B cell (primary cell): Measurements from ENCODE around the gene QKI. TPM values are rescaled to one million over a fixed set of nuclear protein-coding genes. Genes with fewer than 3 reads are reported as not detected.

ENCODE experiments used
- ATAC-seq: fragments of 200-7000 bp; cut with Tn5 transposase; one replicate; pipeline ENCODE4 v1.10.0; 2021; ENCODE audit warnings: low read depth, mild to moderate bottlenecking, moderate number of reproducible peaks, moderate library complexity
- CTCF ChIA-PET: fragments of 350-600 bp; sonication (Branson Sonifier 250); formaldehyde crosslinking; loops from one replicate; lab custom pipeline; 2021; ENCODE audit warnings: antibody characterized with exemption, inconsistent platforms; lab: Charles Lee
- POLR2A ChIA-PET: fragments of 350-600 bp; sonication (Branson Sonifier 250); formaldehyde crosslinking; loops from one replicate; lab custom pipeline; 2021; ENCODE audit warnings: antibody characterized with exemption; lab: Charles Lee
- DNase-seq: peaks from one replicate; pipeline ENCODE4 v3.0.0; 2013
- H2AFZ ChIP-seq: 2 replicates; pipeline ENCODE4 v1.6.1; 2012; ENCODE audit warnings: mild to moderate bottlenecking, low read depth, low read length; ENCODE audit not compliant: insufficient read depth, poor library complexity, severe bottlenecking
- H3K27ac ChIP-seq, 2 donors: 1 replicate in 1 of 2; 2 replicates in 1 of 2; pipeline ENCODE4 v1.5.1; 2012 to 2013; ENCODE audit warnings: low read length in 2 of 2, mild to moderate bottlenecking in 2 of 2, moderate library complexity in 1 of 2
- H3K27me3 ChIP-seq, 4 experiments: fragments of 200-600 bp in 1 of 4; sonication (generic) in 1 of 4; replicated peaks in 1 of 4; 1 replicate in 2 of 4; 2 replicates in 2 of 4; pipeline versions ENCODE4 v1.6.1 to v1.7.0; 2013 to 2016; ENCODE audit warnings: low read length in 3 of 4, mild to moderate bottlenecking in 2 of 4, mixed read lengths in 1 of 4, moderate library complexity in 1 of 4; ENCODE audit not compliant: insufficient read depth in 4 of 4, control insufficient read depth in 3 of 4; ENCODE audit errors: control extremely low read depth in 1 of 4
- H3K36me3 ChIP-seq, 2 experiments: replicated peaks in 1 of 2; 1 replicate in 1 of 2; 2 replicates in 1 of 2; pipeline versions ENCODE4 v1.6.1 to v1.7.1; 2013; ENCODE audit warnings: low read length in 1 of 2; ENCODE audit not compliant: insufficient read depth in 2 of 2, control insufficient read depth in 1 of 2; ENCODE audit errors: control extremely low read depth in 1 of 2, extremely low read depth in 1 of 2
- H3K4me1 ChIP-seq, 2 donors: fragments of 200-600 bp in 1 of 2; sonication (generic) in 1 of 2; 1 replicate in 1 of 2; 2 replicates in 1 of 2; pipeline versions ENCODE4 v1.5.1 to v1.6.1; 2013 to 2017; ENCODE audit warnings: low read length in 2 of 2; ENCODE audit not compliant: control insufficient read depth in 2 of 2, insufficient read depth in 2 of 2
- H3K4me2 ChIP-seq: replicated peaks from 2 replicates; pipeline ENCODE3; 2012; ENCODE audit warnings: mild to moderate bottlenecking, low read depth, low read length; ENCODE audit not compliant: poor library complexity, severe bottlenecking
- H3K4me3 ChIP-seq, 5 experiments: fragments of 200-600 bp in 1 of 5; sonication (generic) in 1 of 5; 1 replicate in 3 of 5; 2 replicates in 2 of 5; pipeline versions ENCODE4 v1.5.1 to v1.7.0; 2011 to 2016; ENCODE audit warnings: low read length in 4 of 5, mild to moderate bottlenecking in 4 of 5, low read depth in 2 of 5, control low read depth in 1 of 5, moderate library complexity in 1 of 5; ENCODE audit not compliant: insufficient read depth in 1 of 5; ENCODE audit errors: control extremely low read depth in 1 of 5, extremely low read depth in 1 of 5
- H3K79me2 ChIP-seq: fragments of 200-600 bp; sonication (generic); one replicate; pipeline ENCODE4 v1.6.0; 2016; ENCODE audit warnings: low read length; ENCODE audit not compliant: control insufficient read depth, insufficient read depth
- H3K9ac ChIP-seq: fragments of 200-600 bp; sonication (generic); 2 replicates; pipeline ENCODE4 v1.6.1; 2017; ENCODE audit warnings: mild to moderate bottlenecking, low read length, moderate library complexity
- H3K9me3 ChIP-seq, 3 donors: one replicate each; pipeline versions ENCODE4 v1.6.1 to v1.7.1; 2013; ENCODE audit warnings: low read length in 2 of 3; ENCODE audit not compliant: control insufficient read depth in 2 of 3, insufficient read depth in 1 of 3; ENCODE audit errors: control extremely low read depth in 1 of 3
- H4K20me1 ChIP-seq: 2 replicates; pipeline ENCODE4 v1.6.0; 2012; ENCODE audit warnings: mild to moderate bottlenecking, low read length; ENCODE audit not compliant: insufficient read depth, control insufficient read depth, poor library complexity, severe bottlenecking
- H3K27ac Mint-ChIP-seq: one replicate; pipeline ENCODE4 v1.8.0; 2021; ENCODE audit warnings: mixed read lengths
- H3K27me3 Mint-ChIP-seq: one replicate; pipeline ENCODE4 v1.8.0; 2021; ENCODE audit warnings: mixed read lengths
- H3K4me1 Mint-ChIP-seq: one replicate; pipeline ENCODE4 v1.8.0; 2021; ENCODE audit warnings: mixed read lengths
- H3K4me3 Mint-ChIP-seq: one replicate; pipeline ENCODE4 v1.8.0; 2021; ENCODE audit warnings: mixed read lengths
- H3K9me3 Mint-ChIP-seq: one replicate; pipeline ENCODE4 v1.8.0; 2022; ENCODE audit warnings: mixed read lengths; ENCODE audit not compliant: insufficient read depth
- CTCF ChIP-seq: fragments of 200-600 bp; IDR thresholded peaks from one replicate; pipeline ENCODE4 v1.8.0; 2022; ENCODE audit warnings: antibody characterized with exemption, mild to moderate bottlenecking
- EZH2 ChIP-seq: IDR thresholded peaks from 2 replicates; pipeline ENCODE4 v1.6.1; 2012; ENCODE audit warnings: borderline replicate concordance, low read depth, mild to moderate bottlenecking, moderate library complexity, low read length; ENCODE audit not compliant: insufficient read depth, poor library complexity, severe bottlenecking
- WGBS: methylation state at CpG from one replicate; pipeline ENCODE4 v1.1.5; 2013; ENCODE audit warnings: missing lambda C conversion rate; ENCODE audit not compliant: insufficient coverage; 5-methylcytosine and 5-hydroxymethylcytosine counted together
- intact Hi-C: fragments of 100-400 bp; cut with micrococcal nuclease; formaldehyde crosslinking; loops from one replicate; pipeline ENCODE4 v1.10.0; 2022
- polyA plus RNA-seq: library from polyadenylated mRNA; depleted of rRNA; stranded (reverse); fragments of >200 nt; gene quantifications from 2 replicates; pipeline ENCODE4 v1.2.3, GENCODE V29; 2012
- total RNA-seq, 2 donors: library from RNA; stranded (reverse); fragments of 120-200 nt in 1 of 2; gene quantifications; 1 replicate in 1 of 2; 2 replicates in 1 of 2; pipeline versions ENCODE4 v1.2.3 to v1.2.4, GENCODE V29; 2013 to 2022

Gene QKI
- total and polyA plus RNA-seq, 2 donors (not counting 1 experiment from before 2014, with no cell fraction given): 38.8 to 79.5 TPM

GRCh38 chr6:163483107-163483506 lies 68.6 kb downstream of the QKI start:
- Mint-ChIP-seq H3K9me3 (no peaks in the 10 kb centered on the region), H3K4me1 (peaks cover 34% of the 10 kb centered on the region), H3K4me3 (no peak overlapping the region), H3K27me3 (no peaks in the 10 kb centered on the region), H3K27ac (no peak overlapping the region)
- Histone ChIP-seq H3K79me2 (peaks cover 67% of the 10 kb centered on the region), H3K4me1 (no peaks in the 10 kb centered on the region), H3K36me3 (peaks cover 0 to 6% of the 10 kb centered on the region in 2 experiments), H3K27me3 (no peaks in the 10 kb centered on the region), H3K4me2 (no peak overlapping the region), H2AFZ (no peak overlapping the region), H3K27ac (no peak overlapping the region), H3K9me3 (no peaks in the 10 kb centered on the region), H4K20me1 (no peaks in the 10 kb centered on the region), H3K9ac (no peak overlapping the region), H3K4me3 (no peak overlapping the region)
- DNase-seq (no peak), ATAC-seq (no peak)
- POLR2A ChIA-PET: no interaction called here
- intact Hi-C loops: no loop called here
- CTCF ChIA-PET: no interaction called here
- WGBS: no CpG with 5 or more reads among the region's 2 CpGs
- TF ChIP-seq EZH2: no peak
- TF ChIP-seq CTCF: no peak

- DNase-seq: no peak
- ChIA-PET CTCF (no interaction called here), POLR2A (no interaction called here)
- H3K79me2 ChIP-seq: peaks cover 78% of the 10 kb centered on the region
- intact Hi-C loops: no loop called here
- no peaks in the 10 kb centered on the region for H3K27me3 Mint-ChIP-seq
- ATAC-seq: no peak
- H3K4me3 ChIP-seq: no peak overlapping the region
- H3K27ac ChIP-seq: no peak overlapping the region
- 100% methylated on average over 1 of the region's 2 CpGs for WGBS
- H4K20me1 ChIP-seq: peaks cover 11% of the 10 kb centered on the region
- H3K27ac Mint-ChIP-seq: no peak overlapping the region
- no peaks in the 10 kb centered on the region for H3K9me3 ChIP-seq
- H3K4me1 Mint-ChIP-seq: peaks cover 44% of the 10 kb centered on the region
- TF ChIP-seq CTCF: no peak
- no peak for TF ChIP-seq EZH2
- H2AFZ ChIP-seq: no peak overlapping the region
- H3K9ac ChIP-seq: no peak overlapping the region
- no peak overlapping the region for H3K4me3 Mint-ChIP-seq
- H3K9me3 Mint-ChIP-seq: no peaks in the 10 kb centered on the region
- no peaks in the 10 kb centered on the region for H3K27me3 ChIP-seq
- H3K36me3 ChIP-seq: no peaks in the 10 kb centered on the region
- H3K4me2 ChIP-seq: no peak overlapping the region
- no peaks in the 10 kb centered on the region for H3K4me1 ChIP-seq
Measured at GRCh38 chr6:163485388-163485851, 70.9 kb downstream of the QKI start.
